Erythroblast (primary cell): ENCODE data around the gene MMRN2.

Source experiments
- GATA1 ChIP-seq: IDR thresholded peaks from 2 replicates; pipeline ENCODE4 v1.6.1; 2011; ENCODE audit warnings: low read depth, mild to moderate bottlenecking, control low read depth, low read length, moderate library complexity
- POLR2A ChIP-seq: IDR thresholded peaks from 2 replicates; pipeline ENCODE4 v1.6.1; 2011; ENCODE audit warnings: mild to moderate bottlenecking, low read length

DNA sequence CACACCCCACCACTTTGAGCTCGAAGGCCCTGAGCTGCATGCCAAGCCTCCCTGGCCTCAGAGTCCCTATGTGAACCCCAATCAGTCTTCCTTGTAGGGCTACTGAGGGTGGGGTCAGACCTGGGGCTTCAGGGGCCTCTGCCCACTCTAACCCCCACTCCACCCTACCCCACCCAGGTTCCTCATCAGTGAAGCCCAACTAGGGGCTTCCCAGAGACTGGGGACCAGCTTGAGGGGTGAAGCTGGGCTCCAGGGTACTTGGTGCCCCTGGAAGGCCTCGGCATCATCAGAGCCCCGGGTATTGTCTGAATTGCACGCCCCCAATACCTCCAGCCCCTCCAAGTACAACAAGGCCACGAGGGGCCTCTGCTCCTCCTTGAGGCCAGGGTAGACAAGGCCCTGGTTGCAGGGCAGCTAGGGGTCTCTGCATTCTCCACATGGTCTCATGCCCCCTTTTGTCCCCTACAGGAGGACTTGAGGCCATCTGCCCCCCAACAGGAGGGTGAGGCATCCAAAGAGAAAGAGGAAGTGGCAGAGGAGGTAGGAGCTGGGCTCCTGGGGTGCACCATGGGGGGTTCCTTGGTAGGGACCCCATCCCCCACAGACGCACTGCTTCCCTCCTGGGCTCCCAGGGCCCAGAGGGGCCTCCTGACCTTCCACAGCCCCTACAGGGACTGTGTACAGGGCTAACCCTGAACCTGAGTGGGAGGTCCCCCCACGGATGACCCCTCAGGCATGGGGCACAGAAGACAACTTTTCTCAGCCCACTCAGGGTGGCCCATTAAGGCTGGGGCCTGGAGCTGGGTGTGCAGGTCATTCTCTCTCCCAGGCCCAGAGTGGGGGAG is 4.9 kb upstream of the MMRN2 start:
- TF ChIP-seq POLR2A, result no peak
- no peak for TF ChIP-seq GATA1
